GM19099 (cell line): ENCODE data around the gene DACT2.

Experiments used
- POLR2A ChIP-seq: IDR thresholded peaks from 3 replicates; pipeline ENCODE4 v1.6.1; 2011; ENCODE audit warnings: low read depth; ENCODE audit not compliant: insufficient read length; ENCODE audit errors: extremely low read depth

The DACT2 gene

GRCh38 chr6:168311410-168312124 lies 8.0 kb downstream of the DACT2 start:
- no peak for TF ChIP-seq POLR2A

DNA sequence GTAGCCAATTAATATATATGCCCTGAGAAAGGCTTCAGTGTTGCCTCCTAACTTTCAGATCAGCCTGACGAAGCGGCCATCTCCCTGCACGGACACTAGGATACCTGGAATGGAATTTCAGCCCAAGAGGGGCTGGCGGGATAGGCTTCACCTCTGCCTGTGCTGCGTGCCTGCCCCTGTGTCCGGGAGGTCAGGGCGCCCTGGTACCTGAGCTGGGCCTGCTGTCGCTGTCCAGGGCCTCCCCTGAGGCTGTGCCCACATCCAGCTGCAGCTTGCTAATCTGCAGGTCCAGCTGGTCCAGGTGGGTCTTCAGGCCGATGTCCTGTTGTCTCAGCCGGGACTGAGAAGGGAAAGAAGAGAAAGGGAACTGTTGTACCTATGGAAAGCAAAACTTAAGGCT lies 8.6 kb downstream of the DACT2 start:
- no peak for TF ChIP-seq POLR2A

GRCh38 chr6:168310403-168310802 lies 9.2 kb downstream of the DACT2 start:
- no peak for TF ChIP-seq POLR2A

DNA sequence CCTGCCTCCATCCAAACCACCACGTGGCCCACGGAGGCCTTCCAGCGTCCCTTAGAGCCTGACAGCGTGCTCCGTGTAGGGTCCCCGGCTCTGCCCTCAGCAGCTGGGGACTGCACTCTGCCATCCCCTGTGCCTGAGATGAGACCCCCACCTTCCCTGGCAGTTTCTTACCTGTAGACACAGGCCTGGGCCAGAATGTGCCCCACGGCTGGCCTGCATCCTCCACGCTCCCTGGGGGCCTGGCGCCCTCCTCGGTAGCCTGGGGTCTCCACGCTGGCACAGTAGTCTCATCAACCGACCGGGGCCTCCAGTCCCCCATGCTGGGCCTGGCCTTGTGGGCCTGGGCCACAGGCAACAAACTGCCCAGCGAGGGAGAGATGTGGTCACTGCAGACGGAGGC lies 9.6 kb downstream of the DACT2 start:
- TF ChIP-seq POLR2A = no peak

- no peak for TF ChIP-seq POLR2A
These were observed 10.4 kb downstream of the DACT2 start for GRCh38 chr6:168309183-168309582.

GRCh38 chr6:168308390-168309144 lies 11.0 kb downstream of the DACT2 start:
- no peak for TF ChIP-seq POLR2A

- TF ChIP-seq POLR2A = no peak
These were observed 11.9 kb downstream of the DACT2 start for GRCh38 chr6:168307695-168308021.

DNA sequence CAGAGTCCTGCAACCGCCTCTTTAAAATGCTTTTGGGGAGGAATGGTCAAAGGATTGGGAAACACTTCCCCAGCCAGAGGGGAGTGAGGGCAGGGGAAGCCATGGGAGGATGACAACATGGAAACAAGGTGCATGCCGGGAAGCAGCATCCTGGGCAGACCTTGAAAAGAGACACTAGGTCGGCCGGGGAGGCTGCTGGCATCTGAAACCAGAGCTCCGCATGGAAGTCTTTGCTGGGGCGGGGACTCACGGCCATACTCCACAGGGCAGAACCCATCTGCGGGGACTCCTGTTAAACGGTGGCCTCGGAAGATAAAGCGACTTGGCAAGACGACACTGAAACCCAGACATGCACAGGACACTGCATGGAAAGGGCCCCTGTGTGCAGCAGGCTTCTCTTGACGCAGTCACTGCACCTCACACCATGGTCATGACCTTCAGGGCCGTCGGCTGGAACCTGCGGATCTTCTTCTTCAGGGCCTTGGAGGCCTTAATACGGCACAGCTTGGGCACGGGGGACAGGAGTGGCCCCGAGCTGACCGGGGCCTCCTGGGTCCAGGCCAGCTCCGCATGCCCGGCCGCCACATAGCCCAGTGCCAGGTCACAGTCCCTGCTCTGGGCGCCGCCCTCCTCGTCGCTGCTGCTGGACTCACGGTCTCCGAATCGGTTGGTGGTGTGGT lies 12.4 kb downstream of the DACT2 start:
- TF ChIP-seq POLR2A = no peak

DNA sequence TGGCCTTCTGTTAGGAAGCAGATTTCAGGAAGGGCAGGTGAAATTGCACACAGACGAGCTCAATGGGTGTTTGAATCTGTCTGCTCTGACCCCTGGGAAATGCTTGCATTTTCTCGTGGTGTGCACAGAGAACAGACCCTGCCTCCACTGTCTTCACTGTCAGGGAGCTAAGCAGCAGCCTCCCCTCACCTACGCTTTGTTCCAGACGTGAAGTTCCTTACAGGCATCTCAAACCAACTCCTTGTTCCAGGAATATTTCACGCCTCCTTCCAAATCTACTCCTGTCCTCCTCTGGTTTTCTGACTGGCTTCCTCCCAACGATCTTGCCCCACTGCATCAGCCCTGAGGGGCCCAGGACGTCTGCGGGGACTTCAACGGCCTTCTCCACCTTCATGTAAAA lies 13.7 kb downstream of the DACT2 start:
- no peak for TF ChIP-seq POLR2A

DNA sequence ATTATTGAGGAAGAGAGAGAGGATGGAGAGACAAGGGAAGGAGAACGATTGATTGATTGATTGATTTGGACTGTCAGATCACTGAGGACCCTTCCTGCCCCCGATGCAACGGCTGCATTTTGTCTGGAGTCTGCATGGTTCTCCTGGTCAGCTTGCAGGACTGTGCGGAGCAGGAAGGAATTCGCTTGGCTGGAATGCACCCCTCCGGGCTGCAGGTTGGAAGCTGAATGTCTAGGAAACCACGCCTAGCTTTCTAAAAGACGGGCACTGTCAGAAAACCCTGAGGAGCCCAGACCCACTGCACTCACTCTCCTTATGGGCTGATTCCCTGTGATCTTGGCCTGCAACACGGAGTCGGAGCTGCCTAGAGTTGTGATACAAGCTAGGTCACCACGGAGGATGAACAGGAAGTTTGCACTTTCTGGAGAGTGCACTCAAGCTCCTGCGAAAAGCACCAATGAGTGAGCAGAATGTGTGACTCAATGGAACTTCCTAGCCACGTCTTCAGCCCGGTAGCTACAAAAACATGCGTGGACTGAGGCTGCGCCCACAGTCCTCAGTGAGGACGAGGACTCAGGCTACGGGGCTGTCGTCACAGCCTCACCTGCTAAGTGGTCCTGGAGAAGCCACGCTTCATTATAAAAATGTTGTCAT lies 14.4 kb downstream of the DACT2 start:
- TF ChIP-seq POLR2A = no peak

DNA sequence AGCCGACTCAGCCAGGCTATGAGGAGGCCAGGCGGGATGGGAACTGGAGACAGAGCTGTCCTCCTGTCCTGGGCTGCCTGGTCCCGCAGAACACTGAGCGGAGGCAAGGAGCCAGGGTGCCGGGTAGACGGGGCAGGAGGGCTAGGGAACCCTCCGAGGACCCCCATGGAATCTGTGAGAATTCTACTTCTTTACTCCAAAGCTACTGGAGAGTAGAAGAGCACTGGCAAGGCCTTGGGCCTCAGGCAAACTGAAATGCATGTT lies 14.9 kb downstream of the DACT2 start:
- no peak for TF ChIP-seq POLR2A

DNA sequence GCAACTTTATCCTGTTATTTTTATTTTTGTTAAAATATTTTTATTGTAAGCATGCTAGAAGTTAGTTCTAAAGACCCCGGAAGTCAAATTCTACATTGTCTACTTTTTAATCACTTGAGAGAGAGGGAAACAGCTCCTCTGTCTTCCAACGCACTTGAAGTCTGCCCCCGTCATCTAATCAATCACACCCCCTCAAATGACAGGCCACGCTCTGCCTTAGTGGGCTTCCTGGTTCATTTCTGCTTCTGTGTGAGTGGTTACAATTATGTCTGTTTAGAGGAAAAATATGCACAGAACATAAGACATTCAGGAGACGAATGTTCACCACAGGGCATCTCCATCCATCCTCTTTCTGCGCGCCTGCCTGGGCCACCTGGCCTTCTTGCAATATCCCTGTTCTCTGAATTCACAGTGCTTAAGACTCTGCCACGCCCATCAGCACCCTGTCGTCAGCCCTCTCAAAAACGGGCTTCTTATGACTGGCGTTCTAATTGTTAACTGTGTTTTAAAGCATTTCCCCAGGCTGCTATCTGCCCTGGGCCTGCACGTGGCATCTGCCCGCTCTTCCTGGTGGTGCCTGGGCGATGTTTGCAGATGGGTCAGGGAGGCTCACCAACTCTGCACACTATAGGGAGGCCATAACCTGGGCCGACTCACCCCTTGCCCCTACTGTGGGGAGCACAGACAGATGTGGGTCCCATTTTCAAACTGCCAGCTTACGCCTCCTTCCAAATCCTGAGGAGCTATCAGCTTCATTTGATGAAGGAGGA lies 15.4 kb downstream of the DACT2 start:
- TF ChIP-seq POLR2A = no peak

GRCh38 chr6:168302534-168302933 lies 17.0 kb downstream of the DACT2 start:
- TF ChIP-seq POLR2A = no peak

- TF ChIP-seq POLR2A = no peak
These were observed 17.8 kb downstream of the DACT2 start for GRCh38 chr6:168301648-168302398.
